ENCODE data around the gene MTCL3.
A peak's percentile ranks its signal among the peaks of the same experiment; 100 is the strongest.

Gene MTCL3

GRCh38 chr6:127518710-127519468, at the start of gene MTCL3:
Gene MTCL3, minus strand, starts transcription at chr6:127519335.
- no peak for DNase-seq

GRCh38 chr6:127567476-127567875, 48.3 kb upstream of the MTCL3 start:
- DNase-seq, result no peak

DNA sequence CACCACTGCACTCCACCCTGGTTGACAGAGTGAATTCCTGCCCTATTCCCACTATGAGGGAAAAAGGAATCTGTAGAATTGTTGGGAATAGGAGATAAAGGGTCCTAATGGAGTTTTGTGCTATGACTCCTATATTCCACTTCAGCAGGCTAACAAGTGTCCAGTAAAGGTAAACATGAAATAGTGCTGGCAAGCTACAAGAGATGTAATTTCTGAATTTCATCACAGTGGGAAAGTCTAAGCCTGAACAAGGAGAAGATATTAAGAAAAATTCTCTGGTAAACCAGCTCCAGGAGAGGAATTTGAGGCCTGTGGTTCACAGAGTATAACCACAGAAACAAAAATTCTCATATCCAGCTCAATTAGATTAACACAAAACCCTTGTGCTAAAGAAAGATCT, 47.5 kb upstream of the MTCL3 start:
- no peak for DNase-seq

DNA sequence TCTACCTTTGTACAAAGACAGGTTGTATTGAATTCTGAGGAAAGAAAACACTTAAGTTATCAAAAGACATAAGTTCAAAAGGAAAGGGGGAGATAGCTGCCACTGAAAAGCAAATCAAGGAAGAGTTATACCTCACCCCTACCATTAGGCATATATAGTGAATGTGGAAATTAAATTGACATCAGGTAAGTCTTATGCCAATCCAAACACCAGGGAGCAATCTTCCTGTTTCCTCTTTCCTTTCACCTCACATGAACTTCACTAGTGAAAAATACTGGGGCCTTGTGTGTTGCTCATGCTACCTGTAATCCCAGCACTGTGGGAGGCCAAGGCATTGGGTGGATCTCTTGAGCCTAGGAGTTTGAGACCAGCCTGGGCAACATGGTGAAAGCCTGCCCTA, 47.0 kb upstream of the MTCL3 start:
- DNase-seq, result no peak

DNA sequence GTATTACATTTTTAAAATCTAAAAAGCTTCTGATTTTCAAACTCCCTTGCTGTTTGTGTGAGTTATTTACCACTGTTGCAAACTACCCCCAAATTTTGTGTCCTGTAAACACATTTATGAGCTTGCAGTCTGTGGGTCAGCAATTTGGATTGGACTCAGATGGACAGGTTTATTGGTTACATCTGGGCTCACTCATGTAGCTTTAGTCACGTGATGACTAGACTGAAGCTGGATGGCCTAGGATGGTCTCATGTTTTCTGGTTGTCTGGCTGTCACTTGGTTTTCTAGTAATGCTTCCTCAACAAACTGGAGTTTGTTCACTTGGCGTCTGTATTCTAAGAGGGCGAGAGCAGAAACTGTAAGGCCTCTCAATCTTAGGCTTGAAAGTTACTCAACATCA, 45.6 kb upstream of the MTCL3 start:
- DNase-seq, result no peak

GRCh38 chr6:127561660-127562059, 42.5 kb upstream of the MTCL3 start:
- no peak for DNase-seq

- peak; percentile 32 for DNase-seq
Measured at GRCh38 chr6:127554435-127555006, 35.4 kb upstream of the MTCL3 start.

GRCh38 chr6:127550403-127550802, 31.3 kb upstream of the MTCL3 start:
- no peak for DNase-seq

DNA sequence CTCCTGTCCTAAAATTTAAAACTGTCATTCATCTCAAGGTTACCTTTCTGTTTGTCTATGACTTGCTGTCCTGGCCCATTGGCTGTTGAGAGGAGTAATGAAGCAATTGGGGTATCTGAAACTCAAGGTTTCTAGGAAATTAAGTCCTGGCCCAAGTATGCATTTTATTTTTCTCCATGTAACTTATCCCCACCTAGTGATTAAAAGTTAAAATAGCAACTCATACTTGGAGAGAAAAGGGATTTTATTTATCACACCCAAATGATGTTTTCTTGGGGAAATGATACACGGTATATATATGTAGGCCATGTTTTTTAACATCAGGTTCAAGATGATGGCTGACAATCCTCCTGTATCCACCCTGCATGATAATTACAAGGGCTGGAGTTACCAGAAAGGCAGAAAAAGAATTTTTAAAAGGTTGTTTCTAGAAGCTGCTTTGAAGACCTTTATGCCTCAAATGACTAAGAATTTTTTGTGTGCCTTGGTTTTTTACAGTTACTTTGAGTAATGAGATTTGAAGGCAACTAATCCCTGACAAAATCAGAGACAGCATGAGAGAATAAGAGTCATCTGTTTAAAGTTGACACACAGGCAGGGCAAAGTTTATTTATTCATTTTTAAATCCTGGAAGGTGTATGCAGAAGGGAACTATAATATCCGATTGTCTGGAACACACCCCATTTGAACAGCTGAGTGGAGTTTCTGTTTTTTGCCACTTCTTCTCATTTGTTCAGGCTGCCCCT, 28.9 kb upstream of the MTCL3 start:
- no peak for DNase-seq

- no peak for DNase-seq
Measured at GRCh38 chr6:127547215-127547614, 28.1 kb upstream of the MTCL3 start.

DNA sequence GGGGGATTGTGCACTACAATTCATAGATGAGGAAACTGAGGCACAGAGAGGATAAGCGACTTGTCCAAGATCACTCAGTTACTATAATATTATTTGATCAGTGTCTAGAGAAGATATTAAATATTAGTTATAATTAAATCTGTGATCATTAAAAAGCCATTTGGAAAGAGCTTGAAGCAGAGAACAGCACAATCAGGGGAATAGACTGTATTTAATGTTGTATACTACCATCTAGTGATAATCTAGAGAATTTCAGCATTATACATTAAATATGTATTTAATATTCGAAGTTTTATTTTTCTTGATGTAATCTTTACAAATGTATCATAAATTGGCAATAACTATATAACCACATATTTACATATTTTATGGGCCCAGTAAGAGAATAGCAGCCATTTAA, 20.1 kb upstream of the MTCL3 start:
- DNase-seq, result no peak

DNA sequence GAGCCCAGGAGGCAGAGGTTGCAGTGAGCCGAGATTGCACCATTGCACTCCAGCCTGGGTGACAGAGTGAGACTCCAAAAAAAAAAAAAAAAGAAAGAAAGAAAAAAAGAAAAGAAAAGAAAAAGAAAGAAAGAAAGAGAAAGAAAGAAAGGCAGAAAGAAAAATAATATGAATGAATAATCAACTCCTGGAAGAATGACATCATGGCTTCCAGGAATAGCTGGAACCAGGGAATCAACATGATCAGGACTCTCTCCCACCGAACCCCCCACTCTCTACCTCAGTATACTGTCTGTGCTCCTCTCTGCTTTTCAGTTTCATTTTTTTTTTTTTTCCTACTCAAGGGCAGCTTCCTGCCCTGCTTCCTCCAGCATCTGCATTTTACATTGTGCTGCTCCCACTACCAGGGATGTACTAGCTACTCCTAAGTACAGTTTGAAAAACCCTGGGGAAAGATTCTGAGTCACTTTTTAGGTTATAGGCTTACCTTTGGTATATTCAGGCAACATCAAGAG, 19.7 kb upstream of the MTCL3 start:
- DNase-seq, result no peak

DNA sequence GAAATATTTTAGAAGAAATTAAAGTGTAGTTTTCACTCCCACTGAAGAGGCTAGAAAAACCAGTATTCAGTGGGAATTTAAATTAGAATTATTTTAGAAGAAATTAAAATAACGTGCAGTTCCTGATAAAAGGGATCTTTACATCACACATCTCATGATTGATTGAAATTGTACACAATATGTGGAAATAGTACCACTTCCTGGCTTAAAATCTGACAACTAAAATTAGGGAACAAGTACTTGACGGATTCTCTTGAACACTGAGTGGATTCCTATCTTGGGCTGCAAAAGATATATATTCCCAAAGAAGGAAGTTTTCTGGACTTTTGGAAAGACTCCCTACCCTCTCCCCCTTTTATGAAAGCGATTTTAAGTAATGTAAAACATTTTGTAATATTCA, 14.6 kb upstream of the MTCL3 start:
- DNase-seq, result no peak

GRCh38 chr6:127533011-127533410, 13.9 kb upstream of the MTCL3 start:
- no peak for DNase-seq

GRCh38 chr6:127522714-127523113, 3.6 kb upstream of the MTCL3 start:
- DNase-seq, result no peak

DNA sequence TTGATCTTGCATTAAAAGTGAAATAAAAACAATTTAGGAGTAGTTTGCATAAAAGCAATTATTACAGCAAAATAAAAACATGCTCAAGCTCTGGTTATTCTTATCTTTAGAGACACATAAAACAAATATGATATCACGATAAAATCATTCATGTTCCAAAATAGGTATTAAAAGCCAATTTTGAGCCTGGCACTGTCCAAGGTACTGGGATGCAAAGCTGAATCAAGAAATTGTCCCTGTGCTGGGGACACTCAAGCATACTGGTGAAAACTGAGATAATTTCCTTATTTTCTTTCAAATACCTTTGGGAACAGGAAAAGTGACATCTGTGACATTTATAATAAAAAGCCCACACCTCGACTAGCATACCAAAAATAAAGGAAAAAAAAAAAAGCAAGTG, 931 bp upstream of the MTCL3 start:
- DNase-seq, result no peak

DNA sequence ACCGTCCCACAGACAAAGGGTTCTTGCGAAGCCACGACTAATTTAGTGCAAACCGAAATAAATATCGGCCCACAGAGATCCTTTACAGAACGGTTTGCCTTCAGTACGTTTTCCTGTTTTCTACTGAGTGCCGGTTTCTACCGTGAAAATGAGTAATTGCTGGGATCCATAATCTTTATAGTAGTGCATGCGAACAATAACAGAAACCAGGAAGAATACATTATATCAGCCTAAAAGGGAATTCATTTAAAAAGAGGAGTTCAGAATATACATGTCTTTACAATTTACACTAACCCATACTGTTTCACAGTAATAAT, 292 bp upstream of the MTCL3 start:
- no peak for DNase-seq

DNA sequence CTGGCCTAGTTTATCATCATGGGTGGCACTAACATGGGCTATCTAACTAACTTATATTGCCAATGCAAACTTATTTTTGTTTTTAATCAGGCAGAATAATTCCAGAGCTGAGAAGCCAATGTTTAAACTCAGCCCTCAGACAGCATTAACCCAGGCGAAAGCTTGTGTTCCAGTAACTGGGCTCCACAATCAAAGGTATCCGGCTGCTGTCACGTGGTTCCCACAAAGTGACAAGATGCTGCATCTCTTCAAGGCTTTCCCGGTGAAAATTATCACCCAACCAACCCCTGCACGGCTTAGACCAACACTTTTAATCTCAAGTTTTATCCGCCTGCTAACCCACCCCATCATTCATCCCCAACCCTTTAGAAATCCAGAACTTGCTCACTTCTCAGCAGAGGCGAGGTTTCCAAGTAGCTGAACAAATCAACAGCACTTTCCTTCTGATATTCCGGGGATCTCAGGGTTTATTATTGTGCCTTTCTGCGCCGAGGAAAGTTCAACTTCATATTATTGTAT, 885 bp downstream of the MTCL3 start:
- DNase-seq, result no peak

DNA sequence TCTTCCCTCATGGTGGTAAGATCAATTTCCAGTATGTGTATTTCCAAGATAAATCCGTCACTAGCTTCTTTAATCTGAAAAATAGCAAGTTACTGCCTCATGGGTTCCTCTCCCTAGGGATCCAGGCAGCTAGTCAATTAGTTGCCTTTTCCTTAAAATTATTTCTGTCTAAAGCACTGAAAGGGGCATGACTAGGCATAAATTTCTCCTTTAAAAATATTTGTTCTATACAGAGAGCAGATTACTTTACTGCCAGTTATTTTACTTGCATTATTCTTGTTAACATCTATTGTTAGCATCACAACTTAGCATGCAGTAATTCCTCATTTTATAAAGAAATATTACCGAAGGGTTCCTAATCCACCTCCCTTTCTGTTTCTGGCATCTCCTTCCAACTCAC, 1.4 kb downstream of the MTCL3 start:
- no peak for DNase-seq

- no peak for DNase-seq
Measured at GRCh38 chr6:127516662-127517273, 2.4 kb downstream of the MTCL3 start.

- peak; percentile 64 for DNase-seq
Measured at GRCh38 chr6:127515794-127516661, 3.1 kb downstream of the MTCL3 start.

DNA sequence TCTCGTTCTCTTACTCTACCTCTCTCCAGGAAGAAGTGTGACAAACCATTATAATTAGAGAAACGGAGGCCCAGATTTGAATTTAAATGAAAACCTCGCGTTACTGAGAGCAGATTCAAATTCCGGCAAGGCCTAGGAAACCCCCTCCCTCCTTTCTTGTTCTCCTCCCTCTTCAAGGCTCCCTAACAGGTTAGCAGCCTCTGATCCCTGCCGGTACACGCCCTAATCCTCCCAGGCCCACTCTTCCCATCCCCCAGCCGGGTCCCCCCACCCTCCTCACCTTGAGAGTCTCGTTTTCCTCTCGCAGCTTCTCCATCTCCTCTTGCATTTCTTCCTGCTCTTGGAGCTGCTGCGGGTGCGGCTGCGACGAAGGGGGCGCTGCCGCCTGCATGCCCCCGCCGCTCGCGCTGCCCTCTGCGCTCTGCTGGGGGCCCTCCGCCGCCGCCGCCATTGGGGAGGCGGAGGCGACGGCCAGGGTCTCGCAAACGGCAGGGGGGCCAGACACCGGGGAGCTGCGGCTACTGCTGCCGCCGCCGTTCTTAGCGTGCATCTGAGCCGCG, 3.8 kb downstream of the MTCL3 start:
- DNase-seq, result no peak

Data from RPMI8226 (cell line).